C4-2B (cell line): ENCODE results near the gene FHIT.

ENCODE experiments used
- ZFX ChIP-seq: fragments of 450-650 bp; IDR thresholded peaks from 2 replicates; pipeline ENCODE4 v1.6.1; 2017
- TF ChIP-seq, protein P1 (sequence below): fragments of 450-650 bp; conservative IDR thresholded peaks from 2 replicates; pipeline ENCODE4 v1.5.1; 2017; ENCODE audit warnings: mild to moderate bottlenecking

GRCh38 chr3:60225848-60226247 is 1025.4 kb downstream of the FHIT start:
- TF ChIP-seq, protein P1, sequence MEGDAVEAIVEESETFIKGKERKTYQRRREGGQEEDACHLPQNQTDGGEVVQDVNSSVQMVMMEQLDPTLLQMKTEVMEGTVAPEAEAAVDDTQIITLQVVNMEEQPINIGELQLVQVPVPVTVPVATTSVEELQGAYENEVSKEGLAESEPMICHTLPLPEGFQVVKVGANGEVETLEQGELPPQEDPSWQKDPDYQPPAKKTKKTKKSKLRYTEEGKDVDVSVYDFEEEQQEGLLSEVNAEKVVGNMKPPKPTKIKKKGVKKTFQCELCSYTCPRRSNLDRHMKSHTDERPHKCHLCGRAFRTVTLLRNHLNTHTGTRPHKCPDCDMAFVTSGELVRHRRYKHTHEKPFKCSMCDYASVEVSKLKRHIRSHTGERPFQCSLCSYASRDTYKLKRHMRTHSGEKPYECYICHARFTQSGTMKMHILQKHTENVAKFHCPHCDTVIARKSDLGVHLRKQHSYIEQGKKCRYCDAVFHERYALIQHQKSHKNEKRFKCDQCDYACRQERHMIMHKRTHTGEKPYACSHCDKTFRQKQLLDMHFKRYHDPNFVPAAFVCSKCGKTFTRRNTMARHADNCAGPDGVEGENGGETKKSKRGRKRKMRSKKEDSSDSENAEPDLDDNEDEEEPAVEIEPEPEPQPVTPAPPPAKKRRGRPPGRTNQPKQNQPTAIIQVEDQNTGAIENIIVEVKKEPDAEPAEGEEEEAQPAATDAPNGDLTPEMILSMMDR: no peak
- TF ChIP-seq ZFX: no peak
